ENCODE data around the gene KLHL13. TPM values are rescaled to one million over a fixed set of nuclear protein-coding genes. Genes with fewer than 3 reads are reported as not detected.

Gene KLHL13
- total RNA-seq, 1 donor from 2014 or later = 0.28 TPM

DNA sequence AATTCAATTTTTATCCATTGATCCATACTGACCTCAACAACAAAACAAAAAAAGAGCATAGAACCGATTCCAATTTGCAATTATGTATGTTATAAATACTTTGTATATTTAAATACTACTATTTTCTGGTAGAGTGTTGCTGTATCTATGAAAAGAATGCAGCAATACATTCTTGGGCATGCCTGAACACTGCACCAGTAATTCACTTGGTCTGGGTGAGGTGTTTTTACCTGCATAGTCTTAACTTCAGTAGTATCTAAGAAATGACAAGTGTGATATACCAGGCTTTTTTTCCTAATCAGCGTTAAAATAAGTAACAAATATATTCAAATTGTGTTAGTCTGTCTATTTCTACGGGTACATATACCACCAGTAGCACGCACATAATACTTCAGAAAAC, 120.2 kb downstream of the KLHL13 start:
- no peaks in the 10 kb centered on the region for H3K36me3 Mint-ChIP-seq (ENCODE audit: low read depth)
- H3K27me3 Mint-ChIP-seq = no peaks in the 10 kb centered on the region
- H3K4me1 Mint-ChIP-seq = no peaks in the 10 kb centered on the region
- intact Hi-C loops (cut with micrococcal nuclease) = no loop called here
- no peaks in the 10 kb centered on the region for H3K9me3 Mint-ChIP-seq
- H3K27ac Mint-ChIP-seq = no peak overlapping the region
- no peak for DNase-seq
- H3K4me3 Mint-ChIP-seq = no peak overlapping the region

DNA sequence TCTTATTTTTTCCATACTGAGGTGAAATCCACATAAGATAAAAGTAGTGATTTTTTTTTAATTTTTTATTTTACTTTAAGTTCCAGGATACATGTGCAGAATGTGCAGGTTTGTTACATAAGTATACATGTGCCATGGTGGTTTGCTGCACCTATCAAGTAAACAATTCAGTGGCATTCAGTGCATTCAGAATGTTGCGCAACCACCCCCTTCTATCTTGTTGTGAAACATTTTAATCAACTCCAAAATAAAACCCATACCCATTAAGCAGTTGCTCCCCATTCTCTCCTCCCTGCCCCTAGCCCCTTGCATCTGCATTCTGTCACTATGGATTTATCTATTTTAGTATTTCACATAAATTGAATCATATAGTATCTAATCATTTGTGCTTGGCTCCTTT, 121.2 kb downstream of the KLHL13 start:
- H3K4me1 Mint-ChIP-seq = no peaks in the 10 kb centered on the region
- H3K27ac Mint-ChIP-seq = no peak overlapping the region
- H3K36me3 Mint-ChIP-seq (ENCODE audit: low read depth) = no peaks in the 10 kb centered on the region
- H3K4me3 Mint-ChIP-seq = no peak overlapping the region
- intact Hi-C loops (cut with micrococcal nuclease) = no loop called here
- no peaks in the 10 kb centered on the region for H3K9me3 Mint-ChIP-seq
- no peak for DNase-seq
- H3K27me3 Mint-ChIP-seq = no peaks in the 10 kb centered on the region

DNA sequence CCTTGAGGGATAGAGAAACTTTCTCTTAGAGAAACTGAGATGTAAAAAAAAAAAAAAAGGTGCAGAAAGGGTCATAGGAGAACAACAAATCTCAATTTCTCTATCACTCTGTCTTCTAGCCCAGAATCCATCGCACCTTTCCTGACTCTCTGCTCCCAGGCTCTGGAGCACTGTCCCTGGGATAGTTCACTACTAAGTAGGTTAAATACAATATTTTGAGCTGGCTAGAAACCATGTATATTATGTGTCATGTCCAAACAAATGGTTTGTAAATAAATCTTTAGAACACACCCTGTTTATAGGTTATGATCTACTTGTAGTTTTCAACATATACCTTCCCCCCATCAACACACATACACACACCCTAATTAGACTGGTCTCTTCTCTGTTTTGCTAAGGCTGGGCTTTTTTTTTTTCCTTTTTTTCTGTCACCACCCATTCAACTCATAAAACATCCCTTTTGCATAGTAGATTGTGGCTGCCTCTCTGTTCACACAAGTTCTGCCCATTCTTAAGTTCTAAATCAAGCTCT, 124.4 kb downstream of the KLHL13 start:
- no peaks in the 10 kb centered on the region for H3K36me3 Mint-ChIP-seq (ENCODE audit: low read depth)
- no peaks in the 10 kb centered on the region for H3K9me3 Mint-ChIP-seq
- no peak for DNase-seq
- no peaks in the 10 kb centered on the region for H3K27me3 Mint-ChIP-seq
- no peak overlapping the region for H3K4me3 Mint-ChIP-seq
- intact Hi-C loops (cut with micrococcal nuclease) = no loop called here
- H3K27ac Mint-ChIP-seq = no peak overlapping the region
- no peaks in the 10 kb centered on the region for H3K4me1 Mint-ChIP-seq

DNA sequence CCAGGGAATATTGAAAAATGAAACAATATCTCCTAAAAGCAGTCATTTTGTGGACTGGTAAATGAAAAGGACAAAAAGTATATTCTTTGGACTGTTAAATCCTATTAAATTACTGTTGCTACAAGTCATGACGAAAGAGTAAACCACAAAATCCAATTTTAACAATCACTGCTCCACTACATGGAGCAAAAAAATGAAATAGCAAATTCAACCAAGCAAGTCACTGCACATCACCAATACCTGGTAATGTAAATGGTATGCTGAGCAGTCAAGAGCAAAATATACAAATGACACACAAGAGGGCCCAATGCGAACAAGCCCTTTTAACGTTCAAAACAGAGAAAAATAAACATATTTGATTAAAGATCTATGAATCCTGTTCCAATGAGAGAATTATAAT, 126.2 kb downstream of the KLHL13 start:
- DNase-seq = no peak
- H3K27me3 Mint-ChIP-seq = no peaks in the 10 kb centered on the region
- no peak overlapping the region for H3K27ac Mint-ChIP-seq
- no peak overlapping the region for H3K4me3 Mint-ChIP-seq
- no peaks in the 10 kb centered on the region for H3K9me3 Mint-ChIP-seq
- H3K4me1 Mint-ChIP-seq = no peaks in the 10 kb centered on the region
- intact Hi-C loops (cut with micrococcal nuclease) = no loop called here
- H3K36me3 Mint-ChIP-seq (ENCODE audit: low read depth) = no peaks in the 10 kb centered on the region

DNA sequence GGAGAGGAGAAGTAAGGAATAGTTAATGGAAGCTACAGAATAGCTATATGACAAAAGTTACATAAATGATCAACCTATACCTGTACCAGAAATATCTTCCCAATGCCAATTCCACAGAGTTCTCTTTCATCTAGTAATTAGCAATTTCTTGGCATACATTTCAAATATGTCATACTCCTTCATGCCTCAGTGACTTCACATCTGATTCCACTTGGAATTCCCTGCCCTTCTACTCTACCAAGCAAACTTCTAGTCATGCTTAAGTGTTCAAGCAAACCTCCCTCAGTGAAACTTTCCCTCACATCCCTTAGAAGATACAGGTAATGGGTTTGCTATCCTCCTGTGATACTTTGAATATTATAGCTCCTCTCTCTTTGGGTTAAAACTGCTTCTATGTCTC, 127.1 kb downstream of the KLHL13 start:
- no peak overlapping the region for H3K27ac Mint-ChIP-seq
- no peaks in the 10 kb centered on the region for H3K27me3 Mint-ChIP-seq
- intact Hi-C loops (cut with micrococcal nuclease) = no loop called here
- H3K4me1 Mint-ChIP-seq = no peaks in the 10 kb centered on the region
- no peak overlapping the region for H3K4me3 Mint-ChIP-seq
- DNase-seq = no peak
- no peaks in the 10 kb centered on the region for H3K36me3 Mint-ChIP-seq (ENCODE audit: low read depth)
- no peaks in the 10 kb centered on the region for H3K9me3 Mint-ChIP-seq

DNA sequence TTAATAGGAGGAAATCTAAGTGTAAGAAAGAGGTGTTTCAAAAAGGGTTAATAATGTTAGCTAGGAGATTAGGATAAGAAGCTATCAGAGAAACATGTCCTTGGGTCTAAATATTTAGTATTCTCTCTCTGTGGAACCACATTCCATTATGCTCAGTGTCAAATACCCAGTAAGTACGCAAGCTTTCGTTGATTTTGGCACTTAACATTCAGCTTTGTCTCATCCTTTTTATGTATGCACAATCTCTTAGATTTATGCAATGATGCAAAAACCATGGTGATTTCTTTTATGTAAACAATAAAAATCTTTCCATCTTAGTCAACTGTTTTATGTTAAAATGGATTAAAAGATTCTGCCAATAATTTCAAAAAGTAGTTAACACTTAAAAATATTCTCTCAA, 129.2 kb downstream of the KLHL13 start:
- H3K27ac Mint-ChIP-seq = no peak overlapping the region
- no peaks in the 10 kb centered on the region for H3K27me3 Mint-ChIP-seq
- intact Hi-C loops (cut with micrococcal nuclease) = no loop called here
- no peak for DNase-seq
- no peak overlapping the region for H3K4me3 Mint-ChIP-seq
- H3K36me3 Mint-ChIP-seq (ENCODE audit: low read depth) = no peaks in the 10 kb centered on the region
- H3K4me1 Mint-ChIP-seq = no peaks in the 10 kb centered on the region
- no peaks in the 10 kb centered on the region for H3K9me3 Mint-ChIP-seq

DNA sequence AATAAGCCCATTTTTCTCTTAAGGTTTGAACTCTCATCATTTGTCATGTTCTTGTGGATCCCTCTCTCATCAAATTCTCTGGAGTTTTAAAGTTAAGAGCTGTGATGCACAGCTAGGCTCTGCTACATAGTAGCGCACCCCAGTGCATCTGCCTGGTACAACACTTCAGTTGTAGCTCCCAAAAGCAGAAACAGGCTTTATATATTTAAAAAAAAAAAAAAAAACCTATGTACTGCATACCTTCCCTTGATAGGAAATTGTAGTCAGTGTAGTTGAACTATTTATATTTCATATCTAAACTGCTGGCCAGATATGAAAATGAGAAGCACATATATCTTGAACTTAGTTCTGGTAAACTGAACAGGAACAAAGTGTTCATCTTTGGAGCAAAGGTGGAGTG, 131.4 kb downstream of the KLHL13 start:
- intact Hi-C loops (cut with micrococcal nuclease) = no loop called here
- Mint-ChIP-seq H3K27ac (no peak overlapping the region), H3K9me3 (no peaks in the 10 kb centered on the region), H3K4me1 (no peaks in the 10 kb centered on the region), H3K4me3 (no peak overlapping the region), H3K27me3 (no peaks in the 10 kb centered on the region), H3K36me3 (ENCODE audit: low read depth) (no peaks in the 10 kb centered on the region)
- no peak for DNase-seq

DNA sequence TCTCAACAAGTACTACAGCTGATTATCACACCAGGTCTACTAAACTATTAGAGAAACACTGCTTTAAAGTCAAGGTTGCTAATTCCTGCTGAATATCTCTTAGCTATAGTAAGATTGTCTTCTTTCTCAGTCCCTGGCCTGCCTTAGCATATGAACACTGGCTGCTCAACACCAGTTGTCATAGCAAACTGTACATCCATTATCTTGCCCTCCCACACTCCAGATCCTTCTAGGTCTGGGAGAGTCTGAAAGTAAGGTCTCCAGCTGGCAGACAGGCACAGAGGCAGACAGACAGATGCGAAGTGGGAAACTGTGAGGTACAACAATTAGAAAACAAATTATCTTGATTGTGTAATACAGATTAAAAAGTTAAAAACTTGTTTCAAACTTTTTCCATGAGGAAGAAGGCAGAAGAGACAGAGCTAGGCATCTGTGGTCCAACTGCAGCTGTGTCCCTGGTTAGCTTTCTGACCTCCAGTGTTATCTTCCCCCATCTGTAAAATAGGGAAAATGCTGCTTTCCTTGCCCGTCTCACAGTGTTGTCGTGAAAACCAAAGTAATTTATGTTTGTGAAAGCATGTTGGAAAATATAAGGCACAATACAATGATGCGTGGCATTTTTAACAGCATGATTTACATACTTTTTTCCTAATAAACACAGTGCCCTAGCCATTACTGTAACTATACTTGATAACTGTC, 133.8 kb downstream of the KLHL13 start:
- Mint-ChIP-seq H3K27ac (no peak overlapping the region), H3K36me3 (ENCODE audit: low read depth) (no peaks in the 10 kb centered on the region), H3K9me3 (no peaks in the 10 kb centered on the region), H3K27me3 (no peaks in the 10 kb centered on the region), H3K4me3 (no peak overlapping the region), H3K4me1 (no peaks in the 10 kb centered on the region)
- DNase-seq = no peak
- intact Hi-C loops (cut with micrococcal nuclease) = no loop called here

DNA sequence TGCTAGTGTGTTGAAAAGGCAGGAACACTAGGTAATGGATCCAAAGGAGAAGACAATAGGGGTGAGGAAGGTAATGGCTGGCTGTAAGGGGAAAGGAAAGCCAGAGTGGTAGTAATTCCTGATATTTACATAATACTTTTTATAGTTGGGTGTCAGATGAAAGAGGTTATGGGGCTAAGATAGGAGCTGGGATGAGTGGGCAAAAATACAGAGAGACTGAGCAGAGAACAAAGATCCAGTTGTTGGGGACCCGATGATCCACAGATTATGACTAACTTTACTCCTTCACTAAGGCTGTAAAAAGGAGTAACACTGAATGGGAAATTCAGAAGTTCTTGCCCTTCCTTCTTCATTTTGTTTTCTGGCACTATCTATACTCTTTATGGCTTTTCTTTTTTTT, 138.2 kb downstream of the KLHL13 start:
- Mint-ChIP-seq H3K27me3 (no peaks in the 10 kb centered on the region), H3K4me3 (no peak overlapping the region), H3K27ac (no peak overlapping the region), H3K36me3 (ENCODE audit: low read depth) (no peaks in the 10 kb centered on the region), H3K9me3 (no peaks in the 10 kb centered on the region), H3K4me1 (no peaks in the 10 kb centered on the region)
- DNase-seq = no peak
- intact Hi-C loops (cut with micrococcal nuclease) = no loop called here

DNA sequence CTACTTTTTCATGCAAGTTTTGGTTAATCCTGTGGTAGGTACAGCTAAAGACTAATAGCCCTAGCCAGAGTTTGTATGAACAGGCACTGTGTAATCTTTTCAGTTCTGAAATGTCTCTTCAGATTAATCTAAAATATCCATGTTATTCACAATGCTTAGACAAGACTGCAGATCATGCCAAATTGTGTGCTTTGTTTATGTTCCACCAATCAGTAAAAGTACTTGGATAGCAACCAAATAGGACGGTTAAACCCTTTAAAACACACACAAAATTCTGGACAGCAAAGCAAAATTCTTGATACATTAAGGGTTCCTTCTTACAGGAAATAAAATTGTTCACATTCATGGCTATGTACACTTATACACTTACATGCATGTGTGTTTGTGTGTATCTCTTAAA, 139.1 kb downstream of the KLHL13 start:
- no peaks in the 10 kb centered on the region for H3K27me3 Mint-ChIP-seq
- H3K4me3 Mint-ChIP-seq = no peak overlapping the region
- H3K27ac Mint-ChIP-seq = no peak overlapping the region
- no peaks in the 10 kb centered on the region for H3K4me1 Mint-ChIP-seq
- no peaks in the 10 kb centered on the region for H3K9me3 Mint-ChIP-seq
- no peaks in the 10 kb centered on the region for H3K36me3 Mint-ChIP-seq (ENCODE audit: low read depth)
- DNase-seq = no peak
- intact Hi-C loops (cut with micrococcal nuclease) = no loop called here

DNA sequence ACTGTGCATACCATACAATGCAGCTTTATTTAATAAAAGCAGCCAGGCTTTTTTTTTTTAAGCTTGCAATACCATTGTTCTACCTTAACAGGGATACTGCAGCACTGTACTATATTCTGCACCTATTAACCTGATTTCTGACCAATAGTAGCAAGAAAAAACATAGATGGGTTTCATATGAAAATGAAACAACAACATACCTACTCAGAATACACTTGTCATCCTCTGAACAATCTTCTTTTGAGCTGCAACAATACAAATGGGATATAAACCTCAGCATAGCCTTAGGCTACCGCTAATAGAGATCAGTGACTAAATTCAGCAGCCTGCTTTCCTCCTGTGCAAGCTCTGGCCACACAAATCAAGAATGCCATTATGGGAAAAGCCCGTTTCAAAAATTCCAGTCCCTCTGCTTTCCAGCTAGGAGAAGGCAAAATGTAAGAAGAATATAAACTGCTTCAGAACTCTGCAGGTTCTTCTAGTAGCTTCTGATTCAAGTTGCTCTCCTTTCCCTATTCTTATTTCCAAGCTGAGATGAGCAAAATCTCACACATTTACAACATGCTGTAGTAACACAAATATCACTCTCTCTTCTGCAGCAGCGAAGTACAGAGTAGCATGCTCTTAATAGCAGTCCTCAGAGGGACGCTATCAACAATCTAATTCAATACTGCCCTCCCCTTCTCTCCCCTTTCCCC, 143.4 kb downstream of the KLHL13 start:
- no peak overlapping the region for H3K4me3 Mint-ChIP-seq
- H3K27me3 Mint-ChIP-seq = no peaks in the 10 kb centered on the region
- intact Hi-C loops (cut with micrococcal nuclease) = no loop called here
- no peak overlapping the region for H3K27ac Mint-ChIP-seq
- H3K9me3 Mint-ChIP-seq = no peaks in the 10 kb centered on the region
- H3K36me3 Mint-ChIP-seq (ENCODE audit: low read depth) = no peaks in the 10 kb centered on the region
- DNase-seq = no peak
- H3K4me1 Mint-ChIP-seq = no peaks in the 10 kb centered on the region

DNA sequence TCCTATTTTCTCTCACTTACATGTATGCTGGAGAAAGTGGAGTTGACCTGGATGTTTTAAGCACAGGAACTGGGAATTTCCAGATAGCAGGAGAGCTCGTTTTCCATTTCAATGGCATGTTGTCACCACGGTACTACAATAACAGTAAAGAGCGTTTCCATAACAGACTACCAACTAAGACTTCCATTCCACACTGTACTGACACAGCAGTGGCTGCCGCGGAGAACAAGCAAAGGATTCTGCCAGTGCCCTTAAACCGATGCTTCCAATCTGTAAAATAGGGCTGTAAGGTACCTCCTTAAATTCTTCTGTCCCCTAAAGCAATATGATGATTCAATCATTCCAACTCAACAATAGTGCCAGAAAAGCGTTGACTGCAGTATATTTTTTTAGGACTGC, 143.9 kb downstream of the KLHL13 start:
- no peaks in the 10 kb centered on the region for H3K36me3 Mint-ChIP-seq (ENCODE audit: low read depth)
- no peak for DNase-seq
- no peaks in the 10 kb centered on the region for H3K4me1 Mint-ChIP-seq
- intact Hi-C loops (cut with micrococcal nuclease) = no loop called here
- H3K4me3 Mint-ChIP-seq = no peak overlapping the region
- H3K9me3 Mint-ChIP-seq = no peaks in the 10 kb centered on the region
- no peaks in the 10 kb centered on the region for H3K27me3 Mint-ChIP-seq
- H3K27ac Mint-ChIP-seq = no peak overlapping the region

DNA sequence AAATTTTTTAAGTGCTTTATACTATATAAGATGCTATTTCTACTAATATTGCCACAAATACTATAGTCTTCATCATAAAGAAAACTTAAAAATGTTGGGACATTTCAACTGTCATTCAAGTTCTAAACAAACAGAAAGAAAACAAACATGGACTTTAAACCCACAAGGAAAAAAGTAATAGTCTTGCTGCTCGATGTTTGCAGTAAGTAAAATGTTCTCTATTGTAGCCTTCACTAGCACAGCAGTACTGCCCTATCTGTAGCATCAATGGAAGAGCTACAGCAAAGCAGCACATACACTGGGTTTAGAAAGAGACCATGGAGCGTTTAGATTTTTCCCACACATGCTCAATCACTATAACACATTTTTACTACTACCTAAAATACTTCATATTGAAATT, 146.8 kb downstream of the KLHL13 start:
- no peaks in the 10 kb centered on the region for H3K36me3 Mint-ChIP-seq (ENCODE audit: low read depth)
- no peaks in the 10 kb centered on the region for H3K9me3 Mint-ChIP-seq
- intact Hi-C loops (cut with micrococcal nuclease) = no loop called here
- no peaks in the 10 kb centered on the region for H3K4me1 Mint-ChIP-seq
- no peak overlapping the region for H3K4me3 Mint-ChIP-seq
- H3K27ac Mint-ChIP-seq = no peak overlapping the region
- DNase-seq = no peak
- H3K27me3 Mint-ChIP-seq = no peaks in the 10 kb centered on the region

DNA sequence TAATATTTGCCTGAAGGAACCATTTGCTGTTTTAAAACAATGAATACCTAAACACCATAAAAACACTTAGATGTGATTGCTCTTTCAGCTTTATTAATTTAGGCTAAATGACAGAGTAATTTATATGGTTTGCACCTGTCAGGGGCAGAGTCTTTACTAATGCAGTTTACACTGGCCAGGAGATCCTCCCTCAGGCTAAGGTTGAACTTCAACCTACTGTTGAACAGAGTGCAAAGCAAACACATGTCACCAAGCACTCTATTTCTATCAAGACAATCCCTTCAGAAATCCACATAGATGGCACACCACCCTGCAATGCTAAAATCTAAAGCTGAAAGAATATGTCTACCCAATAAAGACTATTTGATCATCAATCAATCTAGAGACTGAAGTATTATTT, 147.3 kb downstream of the KLHL13 start:
- Mint-ChIP-seq H3K27ac (no peak overlapping the region), H3K27me3 (no peaks in the 10 kb centered on the region), H3K36me3 (ENCODE audit: low read depth) (no peaks in the 10 kb centered on the region), H3K4me3 (no peak overlapping the region), H3K4me1 (no peaks in the 10 kb centered on the region), H3K9me3 (no peaks in the 10 kb centered on the region)
- no peak for DNase-seq
- intact Hi-C loops (cut with micrococcal nuclease) = no loop called here

DNA sequence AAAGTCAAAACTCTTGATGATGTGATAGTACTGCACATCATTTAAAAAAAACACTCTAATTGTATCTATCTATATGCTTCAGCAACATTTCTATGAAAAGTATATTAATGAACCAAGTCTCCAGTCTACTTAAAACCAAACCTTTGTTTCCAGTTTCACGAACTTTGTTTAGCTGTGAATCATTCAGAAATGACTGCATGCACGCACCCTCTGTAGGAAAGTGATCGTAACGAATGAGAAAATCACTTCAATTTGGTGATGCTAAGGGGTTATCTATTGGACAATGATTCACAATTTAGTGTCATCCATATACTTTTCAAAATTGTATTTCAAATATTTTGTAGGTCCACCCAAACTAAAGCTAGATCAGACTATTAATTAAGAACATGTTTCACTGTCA, 157.6 kb downstream of the KLHL13 start:
- no peaks in the 10 kb centered on the region for H3K4me1 Mint-ChIP-seq
- H3K27ac Mint-ChIP-seq = no peak overlapping the region
- no peaks in the 10 kb centered on the region for H3K27me3 Mint-ChIP-seq
- intact Hi-C loops (cut with micrococcal nuclease) = no loop called here
- no peaks in the 10 kb centered on the region for H3K36me3 Mint-ChIP-seq (ENCODE audit: low read depth)
- no peaks in the 10 kb centered on the region for H3K9me3 Mint-ChIP-seq
- no peak overlapping the region for H3K4me3 Mint-ChIP-seq
- no peak for DNase-seq
